Tibial artery (tissue), 4 donors: ENCODE results near the gene TMEM236.

Source experiments
- DNase-seq, 2 donors: peaks; one replicate each; pipeline ENCODE4 v3.0.0-alpha.2; 2019
- H3K27ac ChIP-seq, 2 donors: fragments of 200-600 bp; sonication (generic) in 1 of 2; 1 replicate in 1 of 2; 2 replicates in 1 of 2; pipeline ENCODE4 v1.5.1; 2018 to 2019; ENCODE audit warnings: mild to moderate bottlenecking in 1 of 2
- H3K27me3 ChIP-seq, 2 donors: fragments of 200-600 bp; sonication (generic) in 1 of 2; one replicate each; pipeline versions ENCODE4 v1.5.1 to v1.6.0; 2016 to 2019
- H3K36me3 ChIP-seq, 3 donors: fragments of 200-600 bp; sonication (generic) in 2 of 3; one replicate each; pipeline ENCODE4 v1.5.1; 2016 to 2019; ENCODE audit warnings: mild to moderate bottlenecking in 2 of 3
- H3K4me1 ChIP-seq, 4 donors: fragments of 200-600 bp; sonication (generic) in 2 of 4; 1 replicate in 3 of 4; 2 replicates in 1 of 4; pipeline ENCODE4 v1.5.1; 2016 to 2019
- H3K4me3 ChIP-seq, 2 donors: fragments of 200-600 bp; sonication (generic) in 1 of 2; 1 replicate in 1 of 2; 2 replicates in 1 of 2; pipeline ENCODE4 v1.5.1; 2018 to 2019; ENCODE audit warnings: mild to moderate bottlenecking in 2 of 2
- H3K9me3 ChIP-seq, 3 donors: fragments of 200-600 bp; sonication (generic) in 1 of 3; one replicate each; pipeline ENCODE4 v1.5.1; 2016 to 2019
- intact Hi-C: fragments of 100-400 bp; cut with DNase I; formaldehyde crosslinking; loops from one replicate; pipeline ENCODE4 v1.15.0; 2023; ENCODE audit warnings: low total_unique reads
- TF ChIP-seq, protein P1 (sequence below), 2 experiments: fragments of 200-600 bp in 1 of 2; fragments of 450-650 bp in 1 of 2; IDR thresholded peaks; one replicate each; pipeline ENCODE4 v1.5.1; 2017 to 2019; ENCODE audit warnings: antibody characterized with exemption in 2 of 2, mild to moderate bottlenecking in 1 of 2, moderate library complexity in 1 of 2

TMEM236 gene

DNA sequence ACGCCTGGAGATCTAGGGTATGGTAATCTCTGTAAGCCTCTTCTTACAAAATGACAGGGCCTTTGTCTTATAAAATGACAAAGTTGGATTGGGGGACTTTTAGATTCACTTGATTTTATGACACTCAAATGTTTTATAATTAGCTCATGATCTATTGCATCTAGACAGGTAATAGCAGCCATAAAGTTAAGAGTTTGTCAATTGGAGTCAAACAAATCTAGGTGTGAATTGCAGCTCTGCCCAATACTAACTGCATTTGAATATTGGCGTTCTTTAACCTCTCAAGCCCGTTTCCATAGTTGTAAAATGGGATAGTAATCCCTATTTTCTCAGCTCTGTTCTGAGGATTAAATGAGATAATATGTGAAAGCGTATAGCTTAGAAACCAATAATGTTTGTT is 43.1 kb downstream of the TMEM236 start:
- intact Hi-C loops = no loop called here
- H3K27me3 ChIP-seq = no peaks in the 10 kb centered on the region
- no peak overlapping the region for H3K4me3 ChIP-seq
- no peak overlapping the region for H3K27ac ChIP-seq
- no peaks in the 10 kb centered on the region for H3K36me3 ChIP-seq
- no peaks in the 10 kb centered on the region for H3K9me3 ChIP-seq
- no peak for DNase-seq
- TF ChIP-seq, protein P1, sequence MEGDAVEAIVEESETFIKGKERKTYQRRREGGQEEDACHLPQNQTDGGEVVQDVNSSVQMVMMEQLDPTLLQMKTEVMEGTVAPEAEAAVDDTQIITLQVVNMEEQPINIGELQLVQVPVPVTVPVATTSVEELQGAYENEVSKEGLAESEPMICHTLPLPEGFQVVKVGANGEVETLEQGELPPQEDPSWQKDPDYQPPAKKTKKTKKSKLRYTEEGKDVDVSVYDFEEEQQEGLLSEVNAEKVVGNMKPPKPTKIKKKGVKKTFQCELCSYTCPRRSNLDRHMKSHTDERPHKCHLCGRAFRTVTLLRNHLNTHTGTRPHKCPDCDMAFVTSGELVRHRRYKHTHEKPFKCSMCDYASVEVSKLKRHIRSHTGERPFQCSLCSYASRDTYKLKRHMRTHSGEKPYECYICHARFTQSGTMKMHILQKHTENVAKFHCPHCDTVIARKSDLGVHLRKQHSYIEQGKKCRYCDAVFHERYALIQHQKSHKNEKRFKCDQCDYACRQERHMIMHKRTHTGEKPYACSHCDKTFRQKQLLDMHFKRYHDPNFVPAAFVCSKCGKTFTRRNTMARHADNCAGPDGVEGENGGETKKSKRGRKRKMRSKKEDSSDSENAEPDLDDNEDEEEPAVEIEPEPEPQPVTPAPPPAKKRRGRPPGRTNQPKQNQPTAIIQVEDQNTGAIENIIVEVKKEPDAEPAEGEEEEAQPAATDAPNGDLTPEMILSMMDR (IDR thresholded peaks at IDR 0.05) = no peak
- H3K4me1 ChIP-seq = no peaks in the 10 kb centered on the region

DNA sequence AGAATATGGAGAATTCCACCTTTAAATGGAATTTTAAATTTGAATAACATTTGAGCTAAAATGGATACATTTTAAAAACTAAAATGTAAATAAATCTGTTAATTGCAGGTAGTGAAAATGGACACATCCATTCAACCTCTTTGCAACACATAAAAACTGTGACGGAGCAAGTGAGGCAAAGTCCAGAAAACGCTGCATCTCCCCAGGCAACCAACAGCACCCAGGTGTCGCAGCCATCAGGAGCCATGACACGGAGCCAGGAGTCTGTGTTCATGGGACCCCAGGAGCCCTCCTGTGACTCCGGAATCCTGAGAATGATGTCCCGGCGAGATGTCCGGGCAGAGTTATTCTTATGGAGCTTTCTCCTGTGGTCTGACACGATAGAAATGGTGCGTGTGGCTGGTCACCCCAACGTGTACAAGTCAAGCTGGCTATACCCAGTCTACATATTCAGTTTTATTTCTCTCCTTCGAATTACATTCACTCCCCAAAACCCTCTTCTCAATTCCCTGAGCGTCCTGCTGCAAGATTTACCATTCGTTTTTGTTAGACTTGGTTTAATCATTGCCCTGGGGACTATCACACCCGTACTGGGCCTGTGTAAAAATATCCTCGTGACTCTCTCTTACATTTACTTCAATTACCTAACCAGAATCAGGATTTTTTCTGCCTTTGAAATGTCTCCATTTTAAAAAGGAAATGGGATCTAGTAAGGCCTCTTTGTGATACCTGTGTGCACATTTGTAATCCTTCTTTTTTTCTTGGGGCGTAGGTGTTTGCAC is 44.0 kb downstream of the TMEM236 start:
- H3K27ac ChIP-seq = no peak overlapping the region
- DNase-seq = no peak
- no peaks in the 10 kb centered on the region for H3K9me3 ChIP-seq
- no peaks in the 10 kb centered on the region for H3K36me3 ChIP-seq
- intact Hi-C loops = no loop called here
- H3K27me3 ChIP-seq = no peaks in the 10 kb centered on the region
- no peak overlapping the region for H3K4me3 ChIP-seq
- TF ChIP-seq, protein P1 (IDR thresholded peaks at IDR 0.05) = no peak
- H3K4me1 ChIP-seq = no peaks in the 10 kb centered on the region

DNA sequence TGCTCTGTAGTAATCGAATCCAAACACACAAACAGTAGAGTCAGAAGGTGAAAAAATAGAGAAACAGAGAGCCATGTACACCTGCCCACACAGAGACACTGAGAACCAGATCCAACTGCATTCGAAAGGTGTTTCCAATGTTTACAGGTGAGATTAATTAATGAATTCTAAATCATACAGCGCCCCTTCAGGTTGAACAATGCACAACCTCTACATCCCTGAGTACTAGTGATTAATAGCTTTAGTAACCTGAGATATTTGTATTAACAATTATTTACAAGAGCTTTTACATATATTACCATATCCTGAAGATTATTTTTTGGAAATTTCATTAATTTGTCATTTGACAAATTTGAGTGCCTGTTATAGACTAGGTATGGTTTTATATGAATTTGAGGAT is 49.5 kb downstream of the TMEM236 start:
- no peaks in the 10 kb centered on the region for H3K9me3 ChIP-seq
- intact Hi-C loops = no loop called here

DNA sequence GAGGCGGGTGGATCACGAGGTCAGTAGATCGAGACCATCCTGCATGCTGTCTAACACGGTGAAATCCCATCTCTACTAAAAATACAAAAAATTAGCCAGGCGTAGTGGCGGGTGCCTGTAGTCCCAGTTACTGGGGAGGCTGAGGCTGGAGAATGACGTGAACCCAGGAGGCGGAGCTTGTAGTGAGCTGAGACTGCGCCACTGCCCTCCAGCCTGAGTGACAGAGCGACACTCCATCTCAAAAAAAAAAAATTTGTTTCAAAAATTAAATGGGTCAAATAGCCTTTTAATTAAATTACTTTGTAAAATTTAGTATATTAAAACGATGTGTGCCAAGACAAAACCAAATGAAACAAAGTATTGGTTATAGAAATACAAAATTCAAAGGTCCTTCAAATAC is 50.3 kb downstream of the TMEM236 start:
- Histone ChIP-seq H3K4me3 (no peak overlapping the region), H3K4me1 (no peaks in the 10 kb centered on the region), H3K27ac (no peak overlapping the region), H3K9me3 (no peaks in the 10 kb centered on the region), H3K36me3 (no peaks in the 10 kb centered on the region), H3K27me3 (no peaks in the 10 kb centered on the region)
- TF ChIP-seq, protein P1 (IDR thresholded peaks at IDR 0.05) = no peak
- intact Hi-C loops = no loop called here
- DNase-seq = no peak

More for the DNA sequence above, 49.5 kb downstream of the TMEM236 start:
- no peaks in the 10 kb centered on the region for H3K4me1 ChIP-seq
- H3K27ac ChIP-seq = no peak overlapping the region
- H3K27me3 ChIP-seq = no peaks in the 10 kb centered on the region
- H3K4me3 ChIP-seq = no peak overlapping the region
- no peaks in the 10 kb centered on the region for H3K36me3 ChIP-seq
- DNase-seq = no peak
- TF ChIP-seq, protein P1 (IDR thresholded peaks at IDR 0.05) = no peak

DNA sequence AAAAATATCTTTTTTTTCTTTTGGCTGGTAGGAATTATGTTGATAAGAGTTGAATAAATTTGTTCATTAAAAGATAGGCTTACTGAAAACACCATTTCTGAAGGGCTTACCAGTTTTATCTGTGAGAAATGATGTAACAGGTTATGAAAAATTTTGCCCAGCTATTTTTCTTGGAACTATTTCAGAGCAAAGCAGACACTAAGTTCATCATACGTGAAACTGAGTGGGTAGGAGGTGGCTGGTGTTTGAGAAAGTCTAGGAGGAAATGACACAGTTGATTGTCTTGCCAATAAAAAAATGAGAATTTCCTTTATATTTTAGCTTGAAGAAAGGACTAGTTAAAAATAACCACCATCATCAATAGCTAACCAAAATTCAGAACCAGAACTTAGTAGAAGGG is 51.0 kb downstream of the TMEM236 start:
- TF ChIP-seq, protein P1 (IDR thresholded peaks at IDR 0.05) = no peak
- Histone ChIP-seq H3K27me3 (no peaks in the 10 kb centered on the region), H3K4me1 (no peaks in the 10 kb centered on the region), H3K27ac (no peak overlapping the region), H3K4me3 (no peak overlapping the region), H3K36me3 (no peaks in the 10 kb centered on the region), H3K9me3 (no peaks in the 10 kb centered on the region)
- no peak for DNase-seq
- intact Hi-C loops = no loop called here
